HG02981 (cell line): ENCODE results near the gene B3GNT5.

Experiments
- ATAC-seq: cut with Tn5 transposase; IDR thresholded peaks from one replicate; pipeline ENCODE4 v1.9.1; 2021; ENCODE audit warnings: mild to moderate bottlenecking, moderate library complexity; ENCODE audit not compliant: unreplicated experiment

Gene B3GNT5

GRCh38 chr3:183287301-183287971 is 34.4 kb downstream of the B3GNT5 start:
- no peak for ATAC-seq

DNA sequence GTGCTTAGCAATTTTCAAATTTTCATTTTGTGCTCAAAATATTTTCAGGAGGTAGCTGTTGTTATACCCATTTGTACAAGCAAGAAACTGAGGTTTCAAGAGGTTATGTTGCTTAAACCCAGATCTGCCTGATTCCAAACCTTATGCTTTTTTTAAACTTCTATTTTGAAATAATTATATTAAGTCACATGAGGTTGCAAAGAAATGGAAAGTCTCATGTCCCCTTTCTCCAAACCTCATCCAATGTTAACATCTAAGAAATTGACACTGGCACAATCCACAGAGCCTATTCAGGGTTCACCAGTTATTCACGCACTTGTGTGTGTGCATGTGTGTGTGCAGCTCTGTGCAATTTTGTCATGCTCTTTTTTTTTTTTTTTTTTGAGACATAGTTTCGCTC is 35.1 kb downstream of the B3GNT5 start:
- no peak for ATAC-seq

DNA sequence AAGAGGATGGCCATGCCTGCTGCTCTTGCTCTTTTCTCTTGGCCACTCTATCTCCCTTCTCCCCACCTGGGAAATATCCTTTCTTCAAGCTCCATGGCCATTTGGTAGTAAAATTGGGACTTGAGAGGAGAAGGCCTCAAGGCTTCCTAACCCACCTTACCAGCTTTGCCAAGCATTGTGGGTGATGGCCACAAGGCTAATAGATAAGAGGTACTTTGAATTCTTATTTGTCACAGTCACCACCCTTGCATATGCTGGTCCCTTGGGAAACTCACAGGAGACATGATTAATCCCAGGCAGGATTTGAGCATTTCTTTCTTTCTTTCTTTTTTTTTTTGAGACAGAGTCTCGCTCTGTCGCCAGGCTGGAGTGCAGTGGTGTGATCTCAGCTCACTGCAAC is 37.2 kb downstream of the B3GNT5 start:
- no peak for ATAC-seq

DNA sequence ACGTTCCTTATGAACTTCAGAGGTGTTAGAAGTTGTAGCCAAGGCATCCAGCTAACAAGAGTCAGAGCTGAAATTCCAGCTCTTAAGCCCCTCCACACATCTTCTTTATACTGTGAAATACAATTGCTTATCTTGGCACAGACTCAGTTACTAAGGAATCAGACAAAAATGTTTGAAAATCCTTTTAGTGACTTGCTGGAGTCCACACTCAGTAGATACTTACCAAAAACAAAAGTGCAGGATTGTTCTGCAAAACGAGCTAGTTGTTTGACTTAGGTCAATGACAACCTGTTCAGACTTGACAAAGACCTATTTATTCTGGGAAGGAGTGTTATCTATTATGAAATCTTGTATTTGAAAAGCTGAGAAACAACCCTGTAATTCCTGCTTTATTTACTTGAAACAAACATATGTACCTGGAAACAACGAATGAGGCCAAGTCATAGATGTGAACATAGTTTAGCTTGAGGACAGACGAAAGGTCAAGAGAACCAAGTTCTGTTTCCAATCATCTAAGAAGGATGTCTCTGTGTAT is 38.5 kb downstream of the B3GNT5 start:
- no peak for ATAC-seq

DNA sequence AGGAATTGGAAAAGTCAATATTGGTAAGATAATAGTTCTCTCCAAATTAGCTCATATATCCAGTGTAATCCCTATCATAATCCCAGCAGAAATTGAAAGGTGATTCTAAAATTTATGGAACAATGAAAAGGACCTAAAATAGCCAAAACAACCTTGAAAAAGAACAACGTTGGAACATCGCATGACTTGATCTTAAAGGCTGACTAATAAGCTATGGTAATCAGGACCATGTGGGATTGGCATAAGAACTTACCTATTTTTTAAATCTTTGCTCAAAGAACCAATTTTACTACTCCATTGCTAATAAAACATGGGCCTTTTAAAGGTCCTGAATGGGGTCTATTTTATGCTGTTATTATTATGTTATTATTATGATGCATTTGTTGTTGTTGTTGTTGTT is 40.9 kb downstream of the B3GNT5 start:
- ATAC-seq, result no peak

DNA sequence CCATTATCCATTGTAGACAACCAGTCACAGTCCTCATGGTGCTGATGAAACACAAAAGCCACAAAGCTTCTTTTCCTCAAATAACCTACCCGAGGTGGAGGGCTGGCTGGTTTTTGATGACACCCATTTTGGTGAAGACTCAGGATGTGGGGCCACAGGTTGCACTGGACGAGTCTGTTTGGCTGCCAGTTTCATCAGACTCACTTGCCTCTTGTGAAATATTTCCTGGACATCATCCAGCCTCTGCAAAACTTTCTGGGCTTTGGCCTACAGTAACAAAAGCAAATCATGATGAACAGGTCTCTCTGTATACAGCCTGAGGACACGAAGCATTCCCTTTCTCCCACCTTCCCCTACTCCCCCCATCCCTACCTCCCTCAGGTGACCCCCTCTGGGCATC is 42.2 kb downstream of the B3GNT5 start:
- ATAC-seq, result no peak

DNA sequence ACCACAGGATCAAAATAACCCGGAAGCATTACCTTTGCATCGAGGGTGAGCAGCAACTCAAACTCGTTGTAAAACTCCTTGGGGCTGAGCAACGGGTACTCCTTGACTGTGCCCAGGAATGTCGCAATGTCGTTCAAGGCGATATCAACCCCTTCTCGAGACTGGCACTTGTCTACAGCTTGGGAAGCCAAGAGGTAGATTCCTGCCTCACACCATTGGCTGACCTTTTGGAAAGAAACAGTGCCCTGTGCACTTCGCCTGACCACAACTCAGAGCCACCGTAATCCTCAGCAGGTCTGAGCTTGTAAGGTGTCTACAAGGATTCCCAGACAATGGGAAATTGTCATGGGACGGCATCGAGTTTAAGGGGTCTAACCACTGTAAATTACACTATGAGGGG is 43.9 kb downstream of the B3GNT5 start:
- ATAC-seq, result no peak

GRCh38 chr3:183298701-183299153 is 45.7 kb downstream of the B3GNT5 start:
- no peak for ATAC-seq

DNA sequence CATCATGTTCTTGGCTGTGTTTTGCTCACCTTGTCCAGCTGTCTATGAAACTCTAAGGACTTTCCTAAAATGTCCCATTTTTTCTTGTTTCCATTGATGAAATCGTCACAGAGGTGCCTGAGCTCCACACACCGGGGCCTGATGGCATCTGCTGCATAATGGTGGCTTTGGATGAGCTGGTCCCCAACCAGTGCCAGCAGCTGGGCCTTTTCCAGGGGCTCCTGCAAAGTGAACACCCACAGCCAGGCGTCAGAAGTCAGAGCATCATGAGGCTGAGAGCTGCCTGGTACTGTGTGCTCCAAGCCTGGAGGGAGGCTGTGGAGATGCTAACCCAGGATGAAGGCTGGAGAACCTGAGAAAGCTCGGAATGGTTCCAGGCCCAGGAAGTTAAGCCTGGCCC is 46.9 kb downstream of the B3GNT5 start:
- ATAC-seq, result no peak

DNA sequence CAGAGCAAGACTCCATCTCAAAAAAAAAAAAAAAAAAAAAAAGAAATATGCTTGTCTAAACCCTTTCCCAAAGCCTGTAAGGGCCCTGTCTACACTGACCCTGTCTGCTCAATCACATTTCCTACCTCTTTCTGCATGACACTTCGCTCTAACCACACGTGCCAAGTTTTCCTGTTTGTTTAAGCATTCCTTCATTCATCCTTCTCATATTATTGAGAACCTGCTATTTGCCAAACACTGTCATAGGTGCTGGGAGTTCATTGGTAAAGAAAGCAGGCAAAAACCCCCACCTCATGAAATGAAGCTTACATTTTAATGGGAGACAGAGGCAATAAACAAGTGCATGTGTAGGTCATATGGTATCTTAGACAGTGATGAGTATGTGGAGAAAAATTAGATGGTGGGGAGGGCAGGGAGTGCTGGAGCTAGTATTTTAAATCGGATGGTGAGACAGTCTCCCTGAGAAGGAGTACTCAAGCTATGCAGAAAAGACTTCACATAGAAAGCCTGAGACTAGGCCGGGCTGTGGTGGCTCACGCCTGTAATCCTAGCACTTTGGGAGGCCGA is 48.0 kb downstream of the B3GNT5 start:
- ATAC-seq, result no peak

- no peak for ATAC-seq
Measured at GRCh38 chr3:183301937-183302580, 49.0 kb downstream of the B3GNT5 start.

DNA sequence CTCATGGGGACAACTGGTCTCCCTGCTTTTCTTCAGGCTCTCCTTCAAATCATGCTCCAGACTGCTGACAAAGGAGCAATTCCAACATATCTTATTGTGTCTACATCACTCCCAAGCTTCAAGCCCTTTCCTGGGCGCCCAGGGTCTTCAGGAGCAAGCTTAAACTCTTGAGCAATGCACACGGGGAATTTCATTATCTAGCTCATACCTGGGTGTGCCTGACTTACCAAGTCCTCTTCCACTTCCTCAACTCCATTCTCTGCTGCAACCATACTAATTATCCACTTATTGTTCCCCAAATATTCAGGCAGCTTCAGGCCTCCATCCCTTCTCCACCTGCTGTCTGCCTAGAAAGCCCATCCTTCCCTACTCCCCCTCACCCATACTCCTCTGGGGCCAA is 50.6 kb downstream of the B3GNT5 start:
- ATAC-seq, result no peak

DNA sequence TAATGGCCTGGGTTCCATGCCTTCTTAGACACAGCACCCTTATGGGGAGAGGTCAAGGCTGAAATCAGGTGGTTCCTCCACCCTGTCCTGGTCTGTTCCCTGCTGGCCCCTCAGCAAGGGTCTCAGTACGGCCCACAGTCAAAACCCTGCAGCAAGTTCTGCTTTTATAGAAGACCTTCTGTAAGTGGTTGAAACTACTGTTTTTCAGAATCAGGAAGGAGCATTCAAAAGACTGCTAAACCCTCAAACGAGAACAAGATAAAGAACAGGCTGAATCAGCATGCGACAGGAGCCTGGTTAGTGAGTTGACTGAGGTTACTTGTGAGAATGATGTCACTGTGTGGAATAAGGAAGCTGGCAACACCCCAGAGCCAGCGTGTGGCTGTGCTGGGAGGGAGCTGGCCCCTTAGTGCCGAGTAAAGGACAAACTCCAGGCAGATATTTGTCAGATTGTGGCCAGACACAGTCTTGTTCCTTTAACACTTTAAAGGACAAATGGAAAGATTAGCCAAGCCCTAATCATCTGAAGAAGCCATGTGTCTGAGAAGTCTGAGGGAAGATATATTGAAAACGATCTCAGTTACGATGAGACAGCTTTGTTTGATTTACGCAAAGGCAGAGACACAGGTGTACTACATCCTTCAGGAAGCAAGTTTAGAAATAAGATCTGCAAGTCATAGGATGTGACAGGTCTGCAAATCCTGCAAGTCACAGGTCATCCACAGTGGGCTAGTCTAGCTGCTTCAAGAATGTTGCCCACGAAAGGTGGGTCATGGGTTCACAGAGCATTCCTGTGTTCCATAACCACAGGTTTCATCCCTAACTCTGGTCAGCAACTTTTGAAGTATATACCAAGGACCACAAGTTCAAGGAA is 54.0 kb downstream of the B3GNT5 start:
- peak; percentile 86 for ATAC-seq

DNA sequence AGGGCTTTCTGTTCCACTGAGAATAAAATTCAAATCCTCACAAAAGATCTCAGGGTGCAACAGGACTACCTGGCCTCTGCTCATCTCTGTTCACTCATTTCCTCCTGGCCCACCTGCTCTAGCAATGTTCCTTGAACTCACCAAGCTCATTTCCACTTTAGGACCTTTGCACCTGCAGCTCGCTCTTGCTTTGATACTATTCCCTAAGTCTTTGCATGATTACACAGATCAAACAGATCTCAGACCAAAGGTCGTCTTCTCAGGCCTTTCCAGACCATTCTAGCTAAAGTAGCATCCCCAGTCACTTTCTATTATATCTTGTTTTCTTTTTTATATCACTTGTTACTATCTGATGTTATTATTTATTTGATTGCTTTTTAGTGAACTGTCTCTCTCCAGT is 54.7 kb downstream of the B3GNT5 start:
- no peak for ATAC-seq

GRCh38 chr3:183308751-183309150 is 55.7 kb downstream of the B3GNT5 start:
- no peak for ATAC-seq

DNA sequence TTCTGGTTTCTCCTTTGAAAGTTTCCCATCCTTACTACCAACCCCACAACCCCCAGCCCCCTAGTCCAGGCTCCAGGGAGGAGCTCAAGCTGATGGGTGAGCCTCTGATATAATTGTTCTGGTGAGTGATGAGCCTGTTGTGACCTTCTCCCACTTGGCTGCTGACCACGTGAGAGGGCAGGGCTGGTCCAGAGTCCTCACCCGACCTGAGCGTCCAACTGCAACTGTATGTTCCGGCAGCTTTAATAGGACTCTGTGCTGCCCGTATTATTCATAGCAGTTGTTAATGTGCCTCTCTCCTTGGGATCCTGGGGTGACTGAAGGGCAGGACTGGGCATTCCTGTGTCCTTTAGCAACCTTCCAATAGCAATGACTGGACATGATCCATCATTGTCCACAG is 56.2 kb downstream of the B3GNT5 start:
- ATAC-seq, result no peak

GRCh38 chr3:183310936-183311335 is 57.9 kb downstream of the B3GNT5 start:
- ATAC-seq, result no peak

- ATAC-seq, result no peak
Measured at GRCh38 chr3:183312433-183312832, 59.4 kb downstream of the B3GNT5 start.

GRCh38 chr3:183313351-183313750 is 60.3 kb downstream of the B3GNT5 start:
- ATAC-seq, result no peak

GRCh38 chr3:183313764-183314163 is 60.7 kb downstream of the B3GNT5 start:
- no peak for ATAC-seq

DNA sequence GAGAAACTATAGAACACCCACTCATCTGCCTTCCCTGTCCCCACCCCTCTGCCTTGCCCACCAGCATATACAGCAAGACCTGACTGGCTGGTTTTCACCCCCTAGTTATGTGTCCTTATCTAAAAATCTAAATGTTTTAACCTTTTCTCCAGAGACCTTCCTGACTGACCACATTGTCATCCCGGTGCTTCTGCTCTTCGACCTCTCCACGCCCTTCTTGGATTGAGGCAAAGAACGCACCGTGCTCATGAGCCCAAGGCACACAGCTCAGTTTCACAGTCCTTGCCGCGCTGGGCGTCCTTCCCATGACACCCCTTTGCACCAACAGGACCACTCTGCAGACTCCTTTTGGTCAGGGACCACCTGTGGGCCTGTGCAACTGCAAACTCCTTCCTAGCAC is 62.7 kb downstream of the B3GNT5 start:
- no peak for ATAC-seq
